ENCODE measurements around the gene TFB2M.
"Not testable (repeated sequence)": the region's sequence is repeated elsewhere in the genome, so short reads cannot be mapped to it uniquely, and the experiment has no call there.

The TFB2M gene, protein sequence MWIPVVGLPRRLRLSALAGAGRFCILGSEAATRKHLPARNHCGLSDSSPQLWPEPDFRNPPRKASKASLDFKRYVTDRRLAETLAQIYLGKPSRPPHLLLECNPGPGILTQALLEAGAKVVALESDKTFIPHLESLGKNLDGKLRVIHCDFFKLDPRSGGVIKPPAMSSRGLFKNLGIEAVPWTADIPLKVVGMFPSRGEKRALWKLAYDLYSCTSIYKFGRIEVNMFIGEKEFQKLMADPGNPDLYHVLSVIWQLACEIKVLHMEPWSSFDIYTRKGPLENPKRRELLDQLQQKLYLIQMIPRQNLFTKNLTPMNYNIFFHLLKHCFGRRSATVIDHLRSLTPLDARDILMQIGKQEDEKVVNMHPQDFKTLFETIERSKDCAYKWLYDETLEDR

DNA sequence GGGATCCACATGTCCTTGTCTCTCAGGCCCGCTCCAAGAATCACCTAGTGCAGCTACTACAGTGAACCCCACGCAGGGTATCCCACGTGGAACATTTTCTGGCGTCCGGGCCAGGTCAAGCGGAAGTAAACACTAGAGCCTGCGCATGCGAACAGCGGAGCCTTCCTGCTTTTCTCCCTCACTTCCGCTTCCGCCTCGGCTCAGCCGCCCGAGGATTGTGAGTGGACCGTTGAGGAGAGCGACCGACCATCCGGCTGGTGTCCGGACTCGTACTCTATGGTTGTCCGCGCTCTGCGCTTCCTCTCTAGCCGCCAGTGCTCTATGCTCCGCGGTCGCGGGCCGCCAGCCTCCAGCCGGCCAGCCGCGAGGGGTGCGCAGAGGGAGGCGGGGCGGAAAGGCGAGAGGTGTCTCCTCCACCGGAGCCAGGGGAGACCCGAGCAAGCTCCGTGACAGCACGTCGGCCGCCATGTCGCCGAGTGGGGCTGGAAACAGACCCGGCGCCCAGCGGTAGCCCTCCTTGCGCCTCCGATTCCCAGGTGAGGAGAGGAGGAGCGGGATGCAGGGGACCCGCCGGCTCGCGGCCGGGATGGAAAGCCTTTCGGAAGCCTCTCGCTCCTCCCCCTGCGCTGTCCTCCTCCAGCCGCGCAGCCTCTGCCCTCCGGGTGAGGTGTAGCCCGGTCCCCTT, at the start of gene TFB2M, which contains the start of gene CNST:
Gene TFB2M, minus strand, starts transcription at position 134 of the 685 bp plus-strand sequence. Its CDS starts 123 bp downstream, at position 11.
Gene CNST, plus strand, starts transcription at position 329 of the 685 bp plus-strand sequence. CDS start 25,107 bp downstream, outside the sequence.
- peak; percentile 95 for DNase-seq

DNA sequence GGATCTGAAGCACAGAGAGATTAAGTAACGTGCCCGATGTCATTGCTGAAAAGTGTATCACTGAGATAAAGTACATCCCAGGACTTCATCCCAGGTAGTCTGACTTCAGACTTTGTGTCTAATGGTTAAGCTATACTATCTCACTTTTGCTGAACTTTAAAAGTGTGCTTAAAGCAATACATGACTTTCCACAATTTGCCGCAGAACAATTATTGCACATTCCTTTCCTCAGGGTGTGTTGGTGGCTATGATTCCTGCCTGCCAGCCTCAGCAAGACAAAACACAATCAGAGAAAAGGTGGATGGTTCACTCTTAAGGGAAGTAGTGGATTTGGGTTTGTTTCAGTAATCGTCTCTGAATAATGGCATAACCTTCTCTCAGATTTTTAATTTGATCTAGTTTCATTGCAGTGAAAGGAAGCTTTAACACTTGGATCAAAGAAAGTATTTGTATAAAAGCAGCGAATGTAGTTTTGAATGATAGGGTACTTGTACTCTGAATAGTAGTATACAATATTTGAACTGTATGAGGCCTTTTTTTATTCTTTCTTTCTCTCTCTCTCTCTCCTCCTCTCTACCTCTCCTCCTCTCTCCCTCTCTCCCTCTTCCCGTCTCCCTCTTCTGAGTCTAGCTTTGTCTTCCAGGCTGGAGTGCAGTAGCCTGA, 47.2 kb upstream of the TFB2M start:
- DNase-seq: no peak

DNA sequence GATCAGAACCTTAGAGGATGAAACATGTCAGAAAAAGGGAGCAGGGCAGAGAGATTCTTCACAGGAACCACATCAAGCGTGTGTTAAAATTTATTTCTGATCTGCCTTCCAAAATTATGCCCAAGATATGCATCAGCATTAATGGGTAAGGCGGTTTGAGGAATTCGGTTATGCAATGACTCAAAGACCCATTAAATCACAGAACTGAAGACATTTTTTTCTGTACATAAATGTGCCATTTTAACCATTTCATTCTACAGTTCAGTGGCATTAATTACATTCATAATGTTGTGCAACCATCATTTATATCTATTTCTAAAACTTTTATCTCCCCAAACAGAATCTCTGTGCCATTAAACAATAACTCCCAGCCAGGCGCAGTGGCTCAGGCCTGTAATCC, 43.6 kb upstream of the TFB2M start:
- DNase-seq: no peak

DNA sequence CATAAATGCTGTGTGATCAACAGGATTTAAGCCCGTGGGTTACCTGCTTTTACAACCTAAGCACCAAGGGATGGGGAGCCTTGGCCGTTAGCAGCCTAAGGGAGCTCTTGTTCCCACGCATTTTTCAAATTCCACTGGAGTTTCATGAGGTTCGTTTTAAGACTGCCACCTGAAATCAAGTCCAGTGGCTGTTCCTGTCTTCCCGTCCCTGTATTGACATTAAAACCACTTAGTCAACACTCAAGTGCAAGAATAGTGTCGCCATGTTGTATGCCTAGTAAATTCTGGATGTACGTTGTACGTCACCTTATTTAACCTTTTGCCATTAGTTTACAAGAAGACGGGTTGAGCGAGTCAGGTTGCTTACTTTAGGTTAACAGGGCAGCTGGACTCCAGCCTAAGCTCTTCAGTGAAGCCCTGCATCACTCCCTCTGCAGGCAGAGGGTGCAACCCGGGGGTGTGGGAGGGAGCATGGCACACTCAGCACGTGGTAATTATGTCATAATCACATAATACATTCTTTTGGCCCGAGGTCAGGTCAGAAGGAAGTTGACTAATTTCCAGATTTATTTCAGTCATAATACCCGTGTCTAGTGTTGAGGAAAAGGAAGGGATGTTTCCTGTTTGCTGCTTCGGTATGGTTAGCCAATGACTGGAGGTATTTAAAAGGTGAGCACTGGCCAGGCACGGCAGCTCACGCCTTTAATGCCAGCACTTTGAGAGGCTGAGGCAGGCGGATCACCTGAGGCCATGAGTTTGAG, 42.7 kb upstream of the TFB2M start:
- no peak for DNase-seq

DNA sequence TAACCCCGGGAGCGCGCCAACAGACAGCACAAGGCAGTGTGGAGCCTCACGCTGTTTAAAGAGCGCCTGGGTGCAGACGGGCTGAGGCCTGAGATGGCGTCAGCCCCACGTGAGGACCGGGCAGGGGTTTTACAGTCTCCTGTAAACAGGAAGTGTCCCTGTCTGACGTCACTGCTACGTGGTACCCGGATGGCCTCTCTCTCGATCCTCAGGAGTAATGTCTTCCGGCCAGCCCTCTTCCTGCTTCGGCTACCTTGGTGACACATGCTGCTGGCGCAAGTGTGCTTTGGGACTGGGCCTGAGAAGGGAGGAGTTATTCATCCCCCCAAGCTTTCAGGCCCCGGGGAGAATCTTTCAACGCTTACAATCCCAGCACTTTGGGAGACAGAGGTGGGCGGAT, 41.4 kb upstream of the TFB2M start:
- DNase-seq: no peak

DNA sequence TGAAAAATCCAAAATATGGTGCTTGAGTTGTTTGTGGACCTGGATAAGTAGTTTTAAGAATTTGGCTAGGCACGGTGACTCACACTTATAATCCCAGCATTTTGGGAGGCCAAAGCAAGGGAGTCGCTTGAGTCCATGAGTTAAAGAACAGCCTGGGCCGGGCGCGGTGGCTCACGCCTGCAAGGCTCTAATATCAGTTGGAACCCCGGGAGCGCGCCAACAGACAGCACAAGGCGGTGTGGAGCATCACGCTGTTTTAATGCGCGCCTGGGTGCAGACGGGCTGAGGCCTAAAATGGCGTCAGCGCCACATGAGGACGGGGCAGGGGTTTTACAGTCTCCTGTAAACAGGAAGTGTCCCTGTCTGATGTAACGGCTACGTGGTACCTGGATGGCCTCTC, 39.2 kb upstream of the TFB2M start:
- not testable (repeated sequence) for DNase-seq

DNA sequence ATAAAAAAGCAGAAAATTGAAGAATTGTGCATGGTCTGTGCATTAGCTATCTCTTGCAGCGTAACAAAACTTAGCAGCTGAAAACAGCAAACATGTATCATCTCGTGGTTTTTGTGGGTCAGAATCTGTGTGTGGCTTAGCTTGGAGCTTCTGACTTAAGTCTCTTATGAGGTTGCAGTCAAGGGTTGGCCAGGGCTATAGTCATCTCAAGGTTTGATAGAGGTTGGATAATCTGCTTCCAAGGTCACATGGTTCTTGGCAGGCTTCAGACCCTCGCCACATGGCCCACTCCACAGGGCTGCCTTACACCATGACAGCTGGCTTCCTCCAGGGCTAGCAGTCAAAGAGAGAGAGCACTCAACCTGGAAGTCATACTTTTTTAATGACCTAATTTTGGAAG, 36.1 kb upstream of the TFB2M start:
- DNase-seq: no peak

DNA sequence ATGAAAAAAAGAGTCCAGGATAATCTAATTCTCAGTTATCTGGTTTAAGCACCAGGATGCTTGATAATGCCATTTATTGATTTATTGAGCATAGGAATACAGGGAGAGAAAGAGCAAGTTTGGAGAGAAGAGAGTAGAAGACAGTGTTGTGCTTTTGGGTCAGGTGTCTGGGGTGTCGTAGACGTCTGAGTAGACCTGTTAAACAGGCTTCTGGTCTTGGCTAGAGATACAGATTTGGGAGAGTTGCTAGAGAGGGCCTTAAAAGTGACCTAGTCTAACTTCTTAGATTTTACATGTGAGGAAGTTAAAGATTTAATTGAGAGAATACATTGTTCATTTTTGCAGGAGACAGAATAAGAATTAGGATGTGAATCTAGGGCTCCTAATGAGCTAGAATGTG, 34.5 kb upstream of the TFB2M start:
- no peak for DNase-seq

DNA sequence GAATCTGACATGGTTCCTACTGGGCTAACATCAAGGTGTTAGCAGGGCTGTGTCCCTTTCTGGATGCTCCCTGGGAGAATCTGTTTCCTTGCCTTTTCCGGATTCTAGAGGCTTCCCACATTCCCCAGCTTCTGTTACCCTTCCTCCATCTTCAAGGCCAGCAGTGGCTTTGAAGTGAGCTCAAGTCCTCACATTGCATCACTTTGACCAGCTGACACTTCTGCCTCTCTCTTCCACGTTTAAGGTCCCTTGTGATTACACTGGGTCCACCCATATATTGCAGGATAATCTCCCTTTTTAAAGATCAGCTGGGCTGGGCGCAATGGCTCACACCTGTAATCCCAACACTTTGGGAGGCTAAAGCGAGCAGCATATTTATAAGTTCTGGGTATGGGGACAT, 33.3 kb upstream of the TFB2M start:
- no peak for DNase-seq

DNA sequence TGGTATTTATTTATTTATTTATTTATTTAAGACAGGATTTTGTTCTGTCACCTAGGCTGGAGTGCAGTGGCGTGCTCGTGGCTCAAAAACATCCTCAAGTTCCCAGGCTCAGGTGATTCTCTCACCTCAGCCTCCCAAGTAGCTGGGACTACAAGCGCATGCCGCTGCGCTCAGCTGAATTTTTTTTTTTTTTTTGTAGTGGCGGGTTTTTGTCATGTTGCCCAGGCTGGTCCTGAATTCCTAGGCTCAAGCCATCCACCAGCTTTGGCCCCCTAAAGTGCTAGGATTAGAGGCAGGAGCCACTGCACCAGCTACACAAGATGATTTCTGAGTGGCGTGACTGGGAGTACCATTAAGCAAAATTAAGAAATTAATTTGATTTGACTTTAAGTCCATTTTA, 31.9 kb upstream of the TFB2M start:
- DNase-seq: no peak

DNA sequence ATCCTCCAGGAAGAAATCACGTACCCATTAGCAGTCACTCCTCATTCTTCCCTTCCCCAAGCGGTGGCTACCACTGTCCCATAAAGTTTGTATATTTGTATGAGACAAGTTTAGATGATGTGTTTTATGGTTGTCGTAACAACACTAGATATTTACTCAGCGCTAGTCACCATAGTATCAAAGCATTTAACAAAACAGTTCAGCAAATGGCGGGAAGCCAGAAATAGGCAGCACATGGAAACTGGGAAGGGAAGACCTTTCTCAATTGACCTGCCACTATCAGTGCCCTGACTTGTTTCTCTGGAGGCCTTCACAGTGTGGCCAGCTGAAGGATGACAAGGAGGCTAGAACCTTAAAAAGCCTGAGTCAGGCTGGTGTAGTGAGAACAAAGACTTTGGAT, 31.3 kb upstream of the TFB2M start:
- DNase-seq: no peak

DNA sequence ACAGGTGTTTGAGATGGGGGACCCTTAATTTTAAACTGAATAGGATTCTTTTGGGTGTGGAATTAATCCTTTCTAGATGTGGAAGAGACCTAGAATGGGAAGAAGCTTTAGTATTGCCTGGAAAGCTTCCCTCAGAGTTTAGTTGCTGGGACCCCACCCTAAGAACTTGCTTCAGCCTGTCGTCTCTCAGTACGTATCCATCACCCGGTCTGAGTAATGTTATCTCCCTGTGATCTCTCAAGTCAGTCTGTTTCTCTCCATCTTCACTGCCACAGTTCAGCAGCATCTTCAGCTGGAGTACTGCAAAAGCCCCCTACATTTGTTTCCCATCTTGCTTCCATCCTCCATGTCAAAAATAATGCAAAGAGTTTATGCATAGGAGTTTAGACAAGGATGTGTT, 29.1 kb upstream of the TFB2M start:
- no peak for DNase-seq

DNA sequence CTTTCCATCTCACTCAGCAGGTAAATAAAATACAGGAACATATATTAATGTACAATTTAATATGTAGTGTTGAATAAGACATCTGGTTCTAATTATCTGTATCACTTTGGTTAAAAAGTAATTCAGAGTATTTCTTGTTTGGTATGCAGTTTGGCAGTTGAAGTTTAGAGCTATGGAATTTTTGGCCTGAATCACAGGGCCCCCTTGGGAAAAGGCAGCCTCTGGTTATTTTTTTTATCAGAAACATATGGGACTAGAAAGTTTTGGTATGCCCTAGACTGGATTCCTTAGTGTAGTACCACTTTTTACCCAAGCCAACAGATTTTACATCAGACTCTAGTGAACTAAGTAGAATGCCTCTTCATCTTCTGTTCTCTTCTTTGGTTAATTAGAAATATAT, 26.6 kb upstream of the TFB2M start:
- DNase-seq: no peak

DNA sequence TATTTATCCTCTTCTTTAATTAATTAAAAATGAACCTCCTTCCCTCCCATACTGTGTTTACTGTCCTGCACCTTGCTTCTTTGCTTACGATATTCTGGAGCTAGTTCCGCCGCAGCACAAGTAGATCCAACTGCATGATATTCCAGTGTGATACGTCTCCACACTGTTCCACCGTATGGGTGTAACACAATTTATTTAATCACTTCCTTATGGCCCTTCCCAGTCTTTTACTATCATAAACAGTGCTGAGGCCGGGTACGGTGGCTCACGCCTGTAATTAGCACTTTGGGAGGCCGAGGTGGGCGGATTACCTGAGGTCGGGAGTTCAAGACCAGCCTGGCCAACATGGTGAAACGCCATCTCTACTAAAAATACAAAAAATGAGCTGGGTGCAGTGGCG, 25.9 kb upstream of the TFB2M start:
- no peak for DNase-seq

DNA sequence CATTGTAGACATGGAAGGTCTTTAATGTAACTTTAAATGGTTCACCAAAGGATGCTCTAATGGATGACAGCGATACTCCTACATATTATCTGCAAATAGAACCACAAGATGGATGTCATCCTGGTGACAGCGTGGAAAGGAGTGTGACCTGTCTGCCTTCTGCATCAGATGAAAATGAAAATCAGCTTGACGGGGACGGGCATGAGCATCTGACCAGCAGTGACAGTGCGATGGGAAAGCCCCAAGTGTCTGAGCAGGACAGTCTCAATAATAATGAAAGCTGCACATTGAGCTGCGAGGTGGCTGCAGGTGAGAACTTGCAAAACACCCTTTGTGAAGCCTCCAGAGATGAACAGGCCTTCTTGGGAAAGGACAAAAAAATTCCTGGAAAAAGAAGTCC, 25.4 kb upstream of the TFB2M start:
- no peak for DNase-seq

DNA sequence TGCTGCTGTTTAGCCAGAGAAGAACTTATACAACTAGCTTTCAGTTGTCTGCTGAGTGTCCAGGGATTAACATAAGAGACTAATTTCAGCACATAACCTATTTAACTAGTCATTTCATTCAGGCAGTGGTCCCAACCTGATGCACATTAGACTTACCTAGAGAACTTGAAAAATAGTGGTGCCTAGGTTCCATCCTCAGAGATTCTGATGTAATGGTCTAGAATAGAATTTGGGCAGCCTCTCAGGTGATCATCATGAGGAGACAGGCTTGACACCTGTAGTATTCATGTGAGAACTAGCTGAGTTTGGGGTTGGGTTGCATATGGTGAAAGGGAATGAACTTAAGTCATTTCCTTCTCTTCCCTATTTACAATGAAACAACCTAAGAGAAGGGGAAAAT, 25.0 kb upstream of the TFB2M start:
- DNase-seq: no peak

DNA sequence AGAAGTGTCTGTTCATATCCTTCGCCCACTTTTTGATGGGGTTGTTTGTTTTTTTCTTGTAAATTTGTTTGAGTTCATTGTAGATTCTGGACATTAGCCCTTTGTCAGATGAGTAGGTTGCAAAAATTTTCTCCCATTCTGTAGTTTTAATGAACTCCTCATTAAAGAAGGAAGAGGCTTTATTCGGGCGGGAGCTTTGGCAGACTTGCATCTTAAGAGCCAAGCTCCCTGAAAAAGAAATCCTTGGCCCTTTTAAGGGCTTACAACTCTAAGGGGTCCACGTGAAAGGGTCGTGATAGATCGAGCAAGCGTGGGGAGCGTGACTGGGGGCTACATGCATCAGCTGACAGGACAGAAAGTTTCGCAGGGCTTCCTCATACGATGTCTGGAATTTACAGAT, 23.9 kb upstream of the TFB2M start:
- DNase-seq: not testable (repeated sequence)

DNA sequence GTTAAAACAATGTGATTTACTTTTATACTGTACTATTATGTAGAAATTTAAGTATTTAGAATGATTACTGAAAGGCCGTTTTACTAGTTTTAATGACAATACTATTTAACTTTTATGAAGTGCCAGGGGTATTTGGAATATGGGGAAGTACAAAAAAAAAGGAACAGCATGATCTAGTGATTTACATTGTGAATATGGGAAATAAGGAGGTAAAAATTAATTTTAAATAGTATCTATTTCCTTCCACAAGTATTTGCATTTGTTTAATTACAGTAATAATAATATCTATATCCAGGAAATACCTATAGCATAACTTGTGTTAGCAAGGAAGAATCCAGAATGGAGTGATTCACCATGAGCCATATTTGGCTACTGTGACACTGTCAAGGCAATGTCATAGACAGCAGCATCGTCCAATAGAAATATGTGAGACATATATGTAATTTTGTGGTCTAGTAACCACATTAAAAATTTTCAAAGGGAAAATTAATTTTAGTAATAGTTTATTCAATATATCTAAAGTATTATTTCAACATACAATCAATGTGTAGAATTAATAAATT, 22.2 kb upstream of the TFB2M start:
- no peak for DNase-seq

DNA sequence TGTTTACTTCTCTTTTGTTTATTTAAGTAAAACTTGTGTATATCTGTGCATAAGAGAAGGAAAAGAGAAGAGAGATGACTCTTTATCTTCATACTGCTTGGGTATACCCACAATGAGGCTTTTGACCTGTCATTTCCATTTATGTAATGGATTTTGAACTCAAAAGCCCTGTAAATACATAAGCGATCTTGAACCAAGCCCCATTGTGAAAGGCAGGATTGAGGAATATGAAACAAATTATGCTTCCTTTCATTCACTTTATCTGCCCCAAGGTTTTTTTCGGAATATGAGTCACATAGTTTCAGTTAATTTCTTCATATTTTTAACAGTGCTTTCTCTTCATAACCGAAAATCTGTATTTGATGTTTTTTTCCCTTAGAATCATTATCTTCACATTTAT, 21.5 kb upstream of the TFB2M start:
- no peak for DNase-seq

DNA sequence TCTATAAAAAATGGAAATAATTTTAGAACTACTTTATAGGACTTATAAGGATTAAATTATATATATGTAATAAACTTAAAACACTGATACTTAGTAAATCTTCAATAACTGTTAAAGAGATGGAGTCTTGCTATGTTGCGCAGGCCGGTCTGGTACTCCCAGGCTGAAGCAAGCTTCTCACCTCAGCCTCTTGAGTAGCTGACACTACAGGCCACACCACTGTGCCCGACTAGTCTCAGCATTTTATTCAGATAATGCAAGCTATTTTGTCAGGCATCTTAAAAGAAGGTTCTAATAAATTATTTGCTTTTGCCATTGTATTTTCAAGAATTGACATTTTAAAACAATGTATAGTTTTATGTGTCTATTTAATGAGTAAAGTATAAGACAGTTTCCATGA, 21.0 kb upstream of the TFB2M start:
- no peak for DNase-seq

DNA sequence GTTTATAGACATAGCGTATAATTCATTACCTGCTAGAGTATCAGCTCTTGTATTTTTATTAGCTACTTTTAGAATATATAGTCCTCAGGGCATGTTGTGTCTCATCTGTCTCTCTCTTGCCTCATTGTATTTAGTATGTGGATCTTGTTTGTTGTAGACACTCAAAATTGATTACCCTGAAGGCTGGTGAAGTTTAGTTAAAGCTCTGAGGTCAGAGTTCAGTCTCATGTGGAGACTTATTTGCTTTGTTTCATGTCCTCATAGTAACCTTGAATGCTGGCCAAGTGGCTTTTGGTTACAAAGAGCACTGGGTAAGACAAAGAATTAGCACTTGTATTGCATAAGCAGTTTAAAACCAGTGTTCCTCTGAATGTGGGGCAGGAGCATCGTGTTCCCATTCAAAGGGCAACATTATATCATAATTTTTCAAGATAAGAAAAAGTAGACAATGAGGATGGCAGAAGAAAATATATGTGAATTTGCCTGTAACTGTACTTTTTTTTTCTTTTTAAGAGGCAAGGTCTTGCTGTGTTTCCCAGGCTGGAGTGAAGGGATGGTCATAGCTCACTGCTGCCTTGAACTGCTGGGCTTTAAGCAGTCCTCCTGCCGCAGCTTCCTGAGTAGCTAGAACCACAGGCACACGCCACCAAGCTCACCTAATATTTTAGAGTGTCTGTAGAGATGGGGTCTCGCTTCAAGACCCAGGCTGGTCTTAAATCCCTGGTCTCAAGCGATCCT, 17.6 kb upstream of the TFB2M start:
- no peak for DNase-seq

DNA sequence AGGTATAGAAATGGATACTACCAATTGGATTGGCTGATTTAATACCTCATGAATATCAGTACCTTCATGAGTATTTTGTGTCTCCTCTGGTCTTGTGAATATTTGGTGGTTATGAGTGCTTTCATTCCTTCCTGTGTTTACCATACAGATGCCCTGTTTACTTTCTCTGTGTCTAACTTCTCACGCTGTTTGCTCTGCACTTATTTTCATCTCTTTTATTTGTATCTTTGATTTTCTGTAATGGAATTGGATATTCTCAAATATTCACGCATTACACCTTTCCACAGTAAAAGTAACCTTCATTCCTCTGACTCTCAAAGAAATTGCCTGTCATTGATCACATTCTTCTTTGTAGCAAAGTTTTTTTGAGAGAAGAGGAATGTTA, 17.0 kb upstream of the TFB2M start:
- no peak for DNase-seq

All from CD4-positive, alpha-beta T cell treated with Interleukin-17A for 1 hour (primary cell).